Caco-2 (cell line): ENCODE data around the gene THOP1. TPM values are rescaled to one million over a fixed set of nuclear protein-coding genes. Genes with fewer than 3 reads are reported as not detected.

ENCODE experiments used
- BruUV-seq: library from RNA; stranded (reverse); fragments of 400-500 nt; replicated peaks from 2 replicates; lab custom pipeline; 2021; lab: Mats Ljungman, UMichigan
- CTCF ChIA-PET: fragments of 300-600 bp; sonication (Branson Sonifier 250); formaldehyde crosslinking; loops from one replicate; lab custom pipeline; 2022; ENCODE audit warnings: antibody characterized with exemption; lab: Charles Lee
- POLR2A ChIA-PET: fragments of 300-600 bp; sonication (Branson Sonifier 250); formaldehyde crosslinking; loops from one replicate; lab custom pipeline; 2022; ENCODE audit warnings: antibody characterized with exemption; lab: Charles Lee
- DNase-seq, 2 experiments: peaks; one replicate each; pipeline versions ENCODE4 v3.0.0 to v3.0.0-alpha.2; 2020 to 2022
- H3K27me3 ChIP-seq: replicated peaks from 2 replicates; pipeline ENCODE4 v1.6.0; 2011; ENCODE audit warnings: low read length; ENCODE audit not compliant: control insufficient read depth, insufficient read depth
- H3K36me3 ChIP-seq: 2 replicates; pipeline ENCODE4 v1.5.1; 2011; ENCODE audit warnings: low read length; ENCODE audit not compliant: control insufficient read depth, insufficient read depth
- H3K4me1 ChIP-seq: fragments of 250-450 bp; sonication (Bioruptor Pico); 2 replicates; pipeline ENCODE4 v1.5.1; 2020; ENCODE audit warnings: mild to moderate bottlenecking
- H3K4me3 ChIP-seq: 2 replicates; pipeline ENCODE4 v1.5.1; 2011; ENCODE audit warnings: low read depth, mild to moderate bottlenecking, control low read depth, low read length
- H3K9me3 ChIP-seq: fragments of 250-450 bp; sonication (Bioruptor Pico); 2 replicates; pipeline ENCODE4 v1.5.1; 2020; ENCODE audit warnings: mild to moderate bottlenecking, moderate library complexity
- H3K27ac Mint-ChIP-seq: one replicate; pipeline ENCODE4 v1.8.0; 2022; ENCODE audit warnings: mixed read lengths; ENCODE audit not compliant: unreplicated experiment
- H3K27me3 Mint-ChIP-seq: one replicate; pipeline ENCODE4 v1.8.0; 2022; ENCODE audit warnings: mixed read lengths; ENCODE audit not compliant: insufficient read depth, unreplicated experiment
- H3K36me3 Mint-ChIP-seq: one replicate; pipeline ENCODE4 v1.8.0; 2022; ENCODE audit warnings: mild to moderate bottlenecking, mixed read lengths; ENCODE audit not compliant: insufficient read depth, unreplicated experiment
- H3K4me1 Mint-ChIP-seq: one replicate; pipeline ENCODE4 v1.8.0; 2022; ENCODE audit warnings: low read depth, mixed read lengths; ENCODE audit not compliant: unreplicated experiment
- H3K4me3 Mint-ChIP-seq: one replicate; pipeline ENCODE4 v1.8.0; 2022; ENCODE audit warnings: mild to moderate bottlenecking, moderate library complexity, mixed read lengths; ENCODE audit not compliant: unreplicated experiment
- H3K9me3 Mint-ChIP-seq: one replicate; pipeline ENCODE4 v1.8.0; 2022; ENCODE audit warnings: mixed read lengths; ENCODE audit not compliant: unreplicated experiment
- CTCF ChIP-seq, 2 experiments: fragments of 200-600 bp in 1 of 2; IDR thresholded peaks; 1 replicate in 1 of 2; 2 replicates in 1 of 2; pipeline versions ENCODE4 v1.5.1 to v1.8.0; 2011 to 2022; ENCODE audit warnings: antibody characterized with exemption in 1 of 2, control low read depth in 1 of 2, inconsistent platforms in 1 of 2, low read depth in 1 of 2, low read length in 1 of 2, mild to moderate bottlenecking in 1 of 2, moderate library complexity in 1 of 2; ENCODE audit not compliant: insufficient read depth in 1 of 2, severe bottlenecking in 1 of 2, unreplicated experiment in 1 of 2
- intact Hi-C: fragments of 100-400 bp; cut with micrococcal nuclease; formaldehyde crosslinking; loops from one replicate; pipeline ENCODE4 v1.10.0; 2022; ENCODE audit not compliant: unreplicated experiment
- total RNA-seq: library from RNA; stranded (reverse); gene quantifications from 2 replicates; pipeline ENCODE4 v1.2.3, GENCODE V29; 2022

The THOP1 gene
- total RNA-seq, 1 experiment from 2014 or later = 118 TPM

DNA sequence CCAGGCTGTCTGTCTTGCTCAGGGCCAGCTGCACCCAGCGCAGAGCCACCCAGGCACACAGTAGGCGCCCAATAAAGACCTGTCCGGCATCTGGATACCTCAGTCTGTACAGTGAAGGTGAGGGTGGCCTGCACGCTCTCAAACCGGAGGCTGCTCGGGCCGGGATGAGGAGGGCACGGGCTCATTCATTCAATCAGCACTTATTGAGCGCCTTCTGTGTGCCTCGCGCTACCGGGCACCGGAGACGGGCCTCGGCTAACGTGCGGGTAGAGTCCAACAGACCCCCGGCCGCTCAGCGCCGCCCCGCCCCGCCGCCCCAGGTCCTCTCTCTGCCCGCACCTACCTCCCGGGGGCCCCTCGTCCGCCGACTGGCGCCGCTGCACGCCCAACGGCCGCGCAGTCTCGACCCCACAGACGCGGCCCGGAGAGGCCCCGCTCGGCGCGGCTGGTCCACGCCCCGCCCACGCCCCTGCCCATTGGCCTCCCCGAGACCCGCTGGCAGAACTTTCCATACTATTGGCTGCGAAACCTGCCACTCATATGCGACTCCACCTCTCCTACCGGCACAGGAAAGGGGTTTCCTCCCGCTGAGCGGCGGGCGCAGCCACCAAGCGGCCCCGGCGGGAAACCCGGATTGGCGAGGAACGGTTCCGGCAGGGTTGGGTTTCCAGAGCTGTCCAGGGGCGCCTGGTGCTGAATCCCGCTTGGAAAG, 45.5 kb upstream of the THOP1 start, which contains the start of gene SLC39A3:
Gene SLC39A3, minus strand, starts transcription at position 416 of the 712 bp plus-strand sequence. CDS start 2,760 bp downstream, outside the sequence.
- Histone ChIP-seq H3K36me3 (no peaks in the 10 kb centered on the region), H3K4me1 (no peaks in the 10 kb centered on the region), H3K4me3 (peak within 1 kb of the TSS; percentile 70), H3K27me3 (no peaks in the 10 kb centered on the region), H3K9me3 (no peaks in the 10 kb centered on the region)
- H3K4me3 Mint-ChIP-seq = peak within 1 kb of the TSS; percentile 78
- H3K27ac Mint-ChIP-seq = peak within 1 kb of the TSS; percentile 63
- intact Hi-C loops = loop anchor here (2.0 kb wide), 1 partner anchor 45 kb away; the partner anchor contains the start of gene THOP1
- H3K4me1 Mint-ChIP-seq = no peaks in the 10 kb centered on the region
- ChIA-PET POLR2A (no interaction called here), CTCF (no interaction called here)
- no peaks in the 10 kb centered on the region for H3K36me3 Mint-ChIP-seq
- H3K9me3 Mint-ChIP-seq = no peaks in the 10 kb centered on the region
- no peak for TF ChIP-seq CTCF (IDR thresholded peaks at IDR 0.05; ENCODE audit: insufficient read depth in 1 of 2, low read depth in 1 of 2, low read length in 1 of 2, severe bottlenecking in 1 of 2, unreplicated experiment in 1 of 2)
- no peaks in the 10 kb centered on the region for H3K27me3 Mint-ChIP-seq
- BruUV-seq = no TSS peak
- peak; percentile 99 for DNase-seq

GRCh38 chr19:2740314-2740656, 45.0 kb upstream of the THOP1 start:
- Mint-ChIP-seq H3K4me1 (no peaks in the 10 kb centered on the region), H3K27ac (no peak overlapping the region), H3K36me3 (no peaks in the 10 kb centered on the region), H3K27me3 (no peaks in the 10 kb centered on the region), H3K4me3 (peak overlapping the region; percentile 78), H3K9me3 (no peaks in the 10 kb centered on the region)
- ChIA-PET POLR2A (no interaction called here), CTCF (no interaction called here)
- no peaks in the 10 kb centered on the region for H3K4me1 ChIP-seq
- H3K36me3 ChIP-seq = no peaks in the 10 kb centered on the region
- no TSS peak for BruUV-seq
- intact Hi-C loops = no loop called here
- H3K9me3 ChIP-seq = no peaks in the 10 kb centered on the region
- H3K27me3 ChIP-seq = no peaks in the 10 kb centered on the region
- no peak overlapping the region for H3K4me3 ChIP-seq
- no peak for DNase-seq
- no peak for TF ChIP-seq CTCF (IDR thresholded peaks at IDR 0.05; ENCODE audit: insufficient read depth in 1 of 2, low read depth in 1 of 2, low read length in 1 of 2, severe bottlenecking in 1 of 2, unreplicated experiment in 1 of 2)

DNA sequence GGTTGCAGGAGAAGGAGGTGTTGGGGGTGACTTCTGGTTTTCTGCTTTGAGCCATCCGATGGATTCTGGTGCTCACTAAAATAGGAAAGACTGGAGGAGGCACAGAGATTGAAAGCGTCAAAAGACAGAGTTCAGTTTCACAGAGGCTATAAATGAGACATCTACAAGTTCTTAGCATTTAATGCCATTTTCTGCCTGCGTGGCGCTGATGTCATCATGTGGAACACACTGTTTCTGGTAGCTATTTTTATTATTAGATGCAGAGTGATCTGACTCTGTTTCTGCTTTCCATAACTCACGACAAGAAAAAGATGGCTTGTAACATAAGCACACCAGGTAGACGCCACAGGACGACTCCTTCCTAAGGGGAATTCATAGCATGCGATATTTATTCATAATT, 42.2 kb upstream of the THOP1 start:
- H3K27me3 ChIP-seq = no peaks in the 10 kb centered on the region
- DNase-seq = no peak
- intact Hi-C loops = no loop called here
- no peaks in the 10 kb centered on the region for H3K27me3 Mint-ChIP-seq
- no peaks in the 10 kb centered on the region for H3K9me3 Mint-ChIP-seq
- ChIA-PET POLR2A (no interaction called here), CTCF (no interaction called here)
- TF ChIP-seq CTCF (IDR thresholded peaks at IDR 0.05; ENCODE audit: insufficient read depth in 1 of 2, low read depth in 1 of 2, low read length in 1 of 2, severe bottlenecking in 1 of 2, unreplicated experiment in 1 of 2) = no peak
- no peaks in the 10 kb centered on the region for H3K4me1 ChIP-seq
- no peaks in the 10 kb centered on the region for H3K36me3 ChIP-seq
- no peak overlapping the region for H3K4me3 Mint-ChIP-seq
- no TSS peak for BruUV-seq
- no peak overlapping the region for H3K4me3 ChIP-seq
- no peak overlapping the region for H3K27ac Mint-ChIP-seq
- H3K36me3 Mint-ChIP-seq = no peaks in the 10 kb centered on the region
- H3K9me3 ChIP-seq = no peaks in the 10 kb centered on the region
- no peaks in the 10 kb centered on the region for H3K4me1 Mint-ChIP-seq
